ENCODE results near the gene GJA10.
"Not testable (repeated sequence)": the region's sequence is repeated elsewhere in the genome, so short reads cannot be mapped to it uniquely, and the experiment has no call there.

Gene GJA10

GRCh38 chr6:89894169-89894568, at the start of gene GJA10:
Gene GJA10 (plus strand): TSS chr6:89894469. CDS start chr6:89894469, 0 bp downstream.
- Histone ChIP-seq H3K27me3 (ENCODE audit: control insufficient read depth, insufficient read depth, low read length) (peaks cover 16% of the 10 kb centered on the region; the same call in 1 of the 2 replicates), H3K9me3 (ENCODE audit: control insufficient read depth, insufficient read depth, low read length) (no peaks in the 10 kb centered on the region), H3K27ac (ENCODE audit: low read depth, low read length) (no peak within 1 kb of the TSS), H3K4me1 (ENCODE audit: control insufficient read depth, insufficient read depth, low read length) (peaks cover 34% of the 10 kb centered on the region), H3K4me3 (ENCODE audit: low read depth, low read length) (no peak within 1 kb of the TSS), H3K9ac (ENCODE audit: low read depth, low read length) (no peak within 1 kb of the TSS), H3K36me3 (ENCODE audit: control insufficient read depth, insufficient read depth, low read length) (no peaks in the 10 kb centered on the region)

GRCh38 chr6:89847513-89847912, 46.8 kb upstream of the GJA10 start:
- H3K9ac ChIP-seq (ENCODE audit: low read depth, low read length); H3K27me3 ChIP-seq (ENCODE audit: control insufficient read depth, insufficient read depth, low read length): not testable (repeated sequence)
- H3K36me3 ChIP-seq (ENCODE audit: control insufficient read depth, insufficient read depth, low read length) = peaks cover 50% of the 10 kb centered on the region

GRCh38 chr6:89853068-89853467, 41.2 kb upstream of the GJA10 start:
- no peak overlapping the region for H3K9ac ChIP-seq (ENCODE audit: low read depth, low read length)
- no peaks in the 10 kb centered on the region for H3K9me3 ChIP-seq (ENCODE audit: control insufficient read depth, insufficient read depth, low read length)
- no peaks in the 10 kb centered on the region for H3K27me3 ChIP-seq (ENCODE audit: control insufficient read depth, insufficient read depth, low read length)
- H3K27ac ChIP-seq (ENCODE audit: low read depth, low read length) = no peak overlapping the region
- H3K4me1 ChIP-seq (ENCODE audit: control insufficient read depth, insufficient read depth, low read length) = no peaks in the 10 kb centered on the region
- peaks cover 82% of the 10 kb centered on the region for H3K36me3 ChIP-seq (ENCODE audit: control insufficient read depth, insufficient read depth, low read length)
- no peak overlapping the region for H3K4me3 ChIP-seq (ENCODE audit: low read depth, low read length)

More at GRCh38 chr6:89847513-89847912, 46.8 kb upstream of the GJA10 start:
- H3K9me3 ChIP-seq (ENCODE audit: control insufficient read depth, insufficient read depth, low read length); H3K4me1 ChIP-seq (ENCODE audit: control insufficient read depth, insufficient read depth, low read length); H3K4me3 ChIP-seq (ENCODE audit: low read depth, low read length); H3K27ac ChIP-seq (ENCODE audit: low read depth, low read length): not testable (repeated sequence)

GRCh38 chr6:89858041-89858440, 36.2 kb upstream of the GJA10 start:
- peaks cover 87% of the 10 kb centered on the region for H3K36me3 ChIP-seq (ENCODE audit: control insufficient read depth, insufficient read depth, low read length)
- H3K27me3 ChIP-seq (ENCODE audit: control insufficient read depth, insufficient read depth, low read length) = no peaks in the 10 kb centered on the region
- no peak overlapping the region for H3K9ac ChIP-seq (ENCODE audit: low read depth, low read length)
- no peaks in the 10 kb centered on the region for H3K9me3 ChIP-seq (ENCODE audit: control insufficient read depth, insufficient read depth, low read length)
- H3K4me3 ChIP-seq (ENCODE audit: low read depth, low read length) = no peak overlapping the region
- H3K4me1 ChIP-seq (ENCODE audit: control insufficient read depth, insufficient read depth, low read length) = no peaks in the 10 kb centered on the region
- H3K27ac ChIP-seq (ENCODE audit: low read depth, low read length) = no peak overlapping the region

- Histone ChIP-seq H3K4me3 (ENCODE audit: low read depth, low read length) (no peak overlapping the region), H3K27ac (ENCODE audit: low read depth, low read length) (no peak overlapping the region), H3K9me3 (ENCODE audit: control insufficient read depth, insufficient read depth, low read length) (no peaks in the 10 kb centered on the region), H3K27me3 (ENCODE audit: control insufficient read depth, insufficient read depth, low read length) (no peaks in the 10 kb centered on the region), H3K4me1 (ENCODE audit: control insufficient read depth, insufficient read depth, low read length) (no peaks in the 10 kb centered on the region), H3K9ac (ENCODE audit: low read depth, low read length) (no peak overlapping the region), H3K36me3 (ENCODE audit: control insufficient read depth, insufficient read depth, low read length) (peaks cover 87% of the 10 kb centered on the region)
These were observed 34.5 kb upstream of the GJA10 start for GRCh38 chr6:89859744-89860143.

- Histone ChIP-seq H3K9me3 (ENCODE audit: control insufficient read depth, insufficient read depth, low read length) (no peaks in the 10 kb centered on the region), H3K9ac (ENCODE audit: low read depth, low read length) (no peak overlapping the region), H3K36me3 (ENCODE audit: control insufficient read depth, insufficient read depth, low read length) (peaks cover 87% of the 10 kb centered on the region), H3K27me3 (ENCODE audit: control insufficient read depth, insufficient read depth, low read length) (no peaks in the 10 kb centered on the region), H3K27ac (ENCODE audit: low read depth, low read length) (no peak overlapping the region), H3K4me3 (ENCODE audit: low read depth, low read length) (no peak overlapping the region), H3K4me1 (ENCODE audit: control insufficient read depth, insufficient read depth, low read length) (no peaks in the 10 kb centered on the region)
These were observed 32.0 kb upstream of the GJA10 start for GRCh38 chr6:89862273-89862672.

GRCh38 chr6:89862698-89863097, 31.6 kb upstream of the GJA10 start:
- H3K9me3 ChIP-seq (ENCODE audit: control insufficient read depth, insufficient read depth, low read length) = no peaks in the 10 kb centered on the region
- H3K9ac ChIP-seq (ENCODE audit: low read depth, low read length) = no peak overlapping the region
- no peak overlapping the region for H3K4me3 ChIP-seq (ENCODE audit: low read depth, low read length)
- H3K27ac ChIP-seq (ENCODE audit: low read depth, low read length) = no peak overlapping the region
- H3K4me1 ChIP-seq (ENCODE audit: control insufficient read depth, insufficient read depth, low read length) = no peaks in the 10 kb centered on the region
- peaks cover 88% of the 10 kb centered on the region for H3K36me3 ChIP-seq (ENCODE audit: control insufficient read depth, insufficient read depth, low read length)
- H3K27me3 ChIP-seq (ENCODE audit: control insufficient read depth, insufficient read depth, low read length) = no peaks in the 10 kb centered on the region

- no peaks in the 10 kb centered on the region for H3K27me3 ChIP-seq (ENCODE audit: control insufficient read depth, insufficient read depth, low read length)
- no peaks in the 10 kb centered on the region for H3K9me3 ChIP-seq (ENCODE audit: control insufficient read depth, insufficient read depth, low read length)
- no peak overlapping the region for H3K27ac ChIP-seq (ENCODE audit: low read depth, low read length)
- no peaks in the 10 kb centered on the region for H3K4me1 ChIP-seq (ENCODE audit: control insufficient read depth, insufficient read depth, low read length)
- H3K4me3 ChIP-seq (ENCODE audit: low read depth, low read length) = no peak overlapping the region
- peaks cover 94% of the 10 kb centered on the region for H3K36me3 ChIP-seq (ENCODE audit: control insufficient read depth, insufficient read depth, low read length)
- no peak overlapping the region for H3K9ac ChIP-seq (ENCODE audit: low read depth, low read length)
These were observed 28.1 kb upstream of the GJA10 start for GRCh38 chr6:89866024-89866678.

DNA sequence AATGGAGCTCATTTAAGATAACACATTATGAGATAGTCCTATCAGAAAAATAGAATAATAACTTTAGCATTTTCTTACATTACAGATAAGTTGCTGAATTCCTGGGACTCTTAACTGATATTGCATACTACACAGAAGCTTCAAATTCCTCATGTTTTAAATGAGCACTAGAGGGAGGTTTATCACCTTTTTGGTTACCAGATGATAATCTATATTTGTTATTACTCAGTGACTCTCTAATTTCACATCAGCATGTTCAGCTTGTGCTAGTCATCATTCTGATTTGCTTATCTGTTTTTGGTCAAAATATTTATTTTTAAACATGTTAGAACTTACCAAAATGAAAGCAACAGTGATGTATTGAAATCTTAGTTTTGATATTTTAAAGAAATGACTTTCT, 20.5 kb upstream of the GJA10 start:
- no peaks in the 10 kb centered on the region for H3K9me3 ChIP-seq (ENCODE audit: control insufficient read depth, insufficient read depth, low read length)
- H3K27me3 ChIP-seq (ENCODE audit: control insufficient read depth, insufficient read depth, low read length) = no peaks in the 10 kb centered on the region
- H3K36me3 ChIP-seq (ENCODE audit: control insufficient read depth, insufficient read depth, low read length) = peaks cover 51% of the 10 kb centered on the region
- H3K27ac ChIP-seq (ENCODE audit: low read depth, low read length) = no peak overlapping the region
- no peaks in the 10 kb centered on the region for H3K4me1 ChIP-seq (ENCODE audit: control insufficient read depth, insufficient read depth, low read length)
- no peak overlapping the region for H3K4me3 ChIP-seq (ENCODE audit: low read depth, low read length)
- H3K9ac ChIP-seq (ENCODE audit: low read depth, low read length) = no peak overlapping the region

DNA sequence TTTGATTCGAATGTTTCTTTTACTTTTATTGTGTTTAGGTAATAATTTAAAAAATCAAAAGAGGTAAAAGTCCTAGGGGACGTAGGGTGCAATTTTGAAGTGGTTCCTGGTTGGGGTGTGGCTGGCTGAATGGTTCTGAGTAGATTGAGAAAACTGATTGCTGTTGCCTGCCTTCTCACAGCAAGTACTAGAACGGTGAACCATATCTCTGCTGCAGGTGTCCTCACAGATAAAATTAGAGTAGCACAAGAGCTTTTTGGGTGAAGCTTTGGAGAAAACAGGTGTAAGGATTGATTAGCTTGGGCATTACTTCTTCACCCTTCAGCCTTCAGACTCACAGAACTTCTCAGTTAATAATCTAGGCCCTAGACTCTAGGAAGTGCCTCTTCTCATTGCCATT, 19.8 kb upstream of the GJA10 start:
- no peaks in the 10 kb centered on the region for H3K9me3 ChIP-seq (ENCODE audit: control insufficient read depth, insufficient read depth, low read length)
- H3K9ac ChIP-seq (ENCODE audit: low read depth, low read length) = no peak overlapping the region
- H3K36me3 ChIP-seq (ENCODE audit: control insufficient read depth, insufficient read depth, low read length) = peaks cover 47% of the 10 kb centered on the region
- H3K4me1 ChIP-seq (ENCODE audit: control insufficient read depth, insufficient read depth, low read length) = no peaks in the 10 kb centered on the region
- H3K4me3 ChIP-seq (ENCODE audit: low read depth, low read length) = no peak overlapping the region
- no peaks in the 10 kb centered on the region for H3K27me3 ChIP-seq (ENCODE audit: control insufficient read depth, insufficient read depth, low read length)
- H3K27ac ChIP-seq (ENCODE audit: low read depth, low read length) = no peak overlapping the region

DNA sequence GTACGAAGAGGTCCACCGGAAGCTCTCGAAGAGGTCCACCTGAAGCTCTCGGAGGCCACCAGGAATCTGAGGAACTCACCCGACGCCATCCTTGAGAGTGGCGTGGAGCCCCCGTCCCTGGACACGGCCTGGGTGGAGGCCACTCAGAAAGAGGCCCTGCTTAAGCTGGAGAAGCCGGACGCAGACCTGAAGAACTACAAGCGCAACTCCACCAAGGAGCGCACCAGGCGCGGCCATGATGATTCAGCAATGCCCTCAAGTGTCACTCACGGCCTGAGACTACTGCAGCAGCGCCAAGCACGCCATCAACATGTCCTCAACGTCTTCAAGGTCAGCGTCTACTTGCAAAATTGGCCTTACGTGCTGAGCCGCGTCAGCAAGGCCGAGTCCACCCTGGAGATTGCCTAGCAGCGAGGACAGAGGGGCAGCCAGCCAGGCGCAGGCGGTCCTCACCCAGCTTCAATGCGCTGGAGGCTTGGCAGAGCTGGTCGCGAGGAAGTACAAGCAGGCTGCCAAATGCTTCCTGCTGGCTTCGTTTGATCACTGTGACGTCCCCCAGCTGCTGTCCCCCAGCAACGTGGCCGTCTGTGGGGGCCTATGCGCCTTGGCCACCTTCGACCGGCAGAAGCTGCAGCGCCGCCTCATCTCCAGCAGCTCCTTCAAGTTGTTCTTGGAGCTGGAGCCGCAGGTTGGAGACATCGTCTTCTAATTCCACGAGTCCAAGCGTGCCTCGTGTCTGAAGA, 7.7 kb upstream of the GJA10 start:
- H3K4me1 ChIP-seq (ENCODE audit: control insufficient read depth, insufficient read depth, low read length) = peaks cover 8% of the 10 kb centered on the region
- peaks cover 13% of the 10 kb centered on the region; the same call in 1 of the 2 replicates for H3K27me3 ChIP-seq (ENCODE audit: control insufficient read depth, insufficient read depth, low read length)
- H3K4me3 ChIP-seq (ENCODE audit: low read depth, low read length) = no peak overlapping the region
- H3K9ac ChIP-seq (ENCODE audit: low read depth, low read length) = no peak overlapping the region
- H3K27ac ChIP-seq (ENCODE audit: low read depth, low read length) = no peak overlapping the region
- H3K36me3 ChIP-seq (ENCODE audit: control insufficient read depth, insufficient read depth, low read length) = no peaks in the 10 kb centered on the region
- H3K9me3 ChIP-seq (ENCODE audit: control insufficient read depth, insufficient read depth, low read length) = no peaks in the 10 kb centered on the region
